Skin epidermis (tissue), 12 donors: ENCODE measurements around the gene DMD.
"Not testable (repeated sequence)": the region's sequence is repeated elsewhere in the genome, so short reads cannot be mapped to it uniquely, and the experiment has no call there.

ENCODE experiments used
- H3K27ac ChIP-seq, 21 experiments: fragments of 200-600 bp; sonication (generic) in 11 of 21; one replicate each; pipeline ENCODE4 v1.5.0; 2020; ENCODE audit warnings: mild to moderate bottlenecking in 3 of 21, inconsistent platforms in 2 of 21, moderate library complexity in 2 of 21
- H3K4me3 ChIP-seq, 7 experiments: fragments of 200-600 bp; sonication (generic) in 2 of 7; one replicate each; pipeline ENCODE4 v1.5.0; 2020; ENCODE audit warnings: inconsistent platforms in 2 of 7, mild to moderate bottlenecking in 2 of 7, moderate library complexity in 1 of 7

The DMD gene

GRCh38 chrX:32532262-32532661 is 679.1 kb downstream of the DMD start:
- Histone ChIP-seq H3K4me3 (no peak overlapping the region), H3K27ac (no peak overlapping the region)

- Histone ChIP-seq H3K27ac (no peak overlapping the region), H3K4me3 (no peak overlapping the region)
These were observed 680.4 kb downstream of the DMD start for GRCh38 chrX:32530802-32531403.

GRCh38 chrX:32528451-32528850 is 682.9 kb downstream of the DMD start:
- not testable (repeated sequence) for H3K27ac ChIP-seq, H3K4me3 ChIP-seq

DNA sequence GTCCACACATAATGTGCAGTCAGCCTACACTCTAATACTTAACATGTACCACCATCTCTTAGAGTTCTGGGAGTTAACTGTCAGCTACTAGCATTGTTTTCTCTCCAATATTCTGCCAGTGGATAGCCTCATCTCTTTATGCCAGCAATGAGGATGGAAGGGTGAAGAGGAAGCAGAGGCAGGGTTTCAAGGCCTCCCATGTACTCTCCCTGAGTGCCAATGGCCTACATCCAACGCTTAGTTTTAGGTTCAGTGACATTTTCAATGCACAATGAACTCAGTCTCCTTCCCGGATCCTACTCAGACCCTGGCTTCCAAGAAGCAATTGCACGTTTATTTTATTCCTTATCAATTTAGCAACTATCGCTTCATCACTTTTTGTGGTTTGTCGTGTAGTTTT is 686.1 kb downstream of the DMD start:
- no peak overlapping the region for H3K27ac ChIP-seq
- H3K4me3 ChIP-seq = no peak overlapping the region

- Histone ChIP-seq H3K27ac (no peak overlapping the region), H3K4me3 (no peak overlapping the region)
These were observed 687.0 kb downstream of the DMD start for GRCh38 chrX:32524385-32524784.

GRCh38 chrX:32520789-32521188 is 690.6 kb downstream of the DMD start:
- no peak overlapping the region for H3K27ac ChIP-seq
- H3K4me3 ChIP-seq = no peak overlapping the region

DNA sequence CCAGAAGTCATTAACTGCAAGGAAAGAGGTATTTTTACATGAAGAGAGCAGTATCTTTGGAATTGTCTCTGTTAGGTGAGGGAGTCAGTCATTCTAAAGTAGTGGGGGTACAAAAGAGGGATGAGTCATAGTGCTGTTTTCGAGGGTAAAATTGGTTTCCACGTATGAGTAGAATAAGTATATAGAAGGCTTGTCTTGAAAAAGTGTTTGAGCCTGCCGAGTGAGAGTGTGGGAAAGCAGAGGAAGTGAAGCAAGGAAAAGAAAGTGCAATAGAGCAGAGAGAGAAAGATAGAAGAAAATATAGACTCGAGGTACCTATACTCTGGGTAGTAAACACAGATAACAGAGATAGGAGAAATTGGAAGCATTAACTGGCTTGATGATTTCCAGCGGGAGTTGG is 696.4 kb downstream of the DMD start:
- no peak overlapping the region for H3K4me3 ChIP-seq
- H3K27ac ChIP-seq = no peak overlapping the region

- Histone ChIP-seq H3K27ac (no peak overlapping the region), H3K4me3 (no peak overlapping the region)
These were observed 709.7 kb downstream of the DMD start for GRCh38 chrX:32501606-32502005.

DNA sequence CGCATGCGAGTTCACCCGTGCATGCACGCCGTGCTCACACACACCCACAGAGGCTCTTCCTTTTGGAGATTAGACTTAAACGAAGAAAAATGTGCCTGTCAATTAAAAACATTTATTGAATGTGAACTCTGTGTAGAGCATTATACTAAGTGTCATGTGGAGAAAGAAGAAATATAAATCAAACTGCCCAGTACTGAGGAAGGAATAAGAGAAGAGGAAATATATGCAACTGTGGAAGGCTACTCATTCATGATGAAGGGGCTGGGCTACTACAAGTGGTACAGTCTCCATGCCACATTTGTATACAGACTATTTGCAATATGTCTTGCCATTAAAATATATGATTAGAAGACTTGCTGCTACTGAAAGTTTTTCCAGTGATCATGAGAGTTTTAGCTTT is 714.7 kb downstream of the DMD start:
- no peak overlapping the region for H3K4me3 ChIP-seq

GRCh38 chrX:32495855-32496254 is 715.5 kb downstream of the DMD start:
- Histone ChIP-seq H3K27ac (no peak overlapping the region), H3K4me3 (no peak overlapping the region)

More for the DNA sequence above, 714.7 kb downstream of the DMD start:
- H3K27ac ChIP-seq = no peak overlapping the region

GRCh38 chrX:32489125-32489524 is 722.2 kb downstream of the DMD start:
- no peak overlapping the region for H3K4me3 ChIP-seq
- no peak overlapping the region for H3K27ac ChIP-seq

DNA sequence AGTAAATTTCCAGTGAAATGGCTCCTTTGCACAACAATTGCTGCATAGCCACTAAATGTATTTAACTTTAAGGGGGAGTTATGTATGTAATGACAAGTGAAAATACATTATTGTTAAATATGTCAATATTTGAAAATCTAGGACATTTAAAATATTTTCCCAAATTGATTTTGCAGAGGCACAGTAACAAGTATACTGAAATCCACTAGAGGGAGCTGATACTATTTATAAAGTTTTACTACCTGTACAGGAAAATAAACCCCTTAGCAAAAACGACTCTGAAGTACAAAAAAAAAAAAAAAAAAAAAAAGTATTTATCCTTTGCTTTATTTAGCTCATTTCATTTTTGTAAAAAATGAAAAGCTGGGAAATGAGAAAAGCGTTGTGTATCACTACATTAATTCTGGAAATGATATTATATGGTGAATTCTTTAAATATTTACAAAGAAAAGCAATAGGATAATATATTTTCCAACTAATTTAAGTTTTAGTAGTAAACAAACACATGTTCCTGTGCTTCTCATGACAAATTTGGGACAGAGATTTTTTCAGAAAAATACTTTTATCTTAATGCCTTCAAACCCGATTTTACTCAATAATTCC is 727.7 kb downstream of the DMD start:
- no peak overlapping the region for H3K4me3 ChIP-seq
- H3K27ac ChIP-seq = no peak overlapping the region

DNA sequence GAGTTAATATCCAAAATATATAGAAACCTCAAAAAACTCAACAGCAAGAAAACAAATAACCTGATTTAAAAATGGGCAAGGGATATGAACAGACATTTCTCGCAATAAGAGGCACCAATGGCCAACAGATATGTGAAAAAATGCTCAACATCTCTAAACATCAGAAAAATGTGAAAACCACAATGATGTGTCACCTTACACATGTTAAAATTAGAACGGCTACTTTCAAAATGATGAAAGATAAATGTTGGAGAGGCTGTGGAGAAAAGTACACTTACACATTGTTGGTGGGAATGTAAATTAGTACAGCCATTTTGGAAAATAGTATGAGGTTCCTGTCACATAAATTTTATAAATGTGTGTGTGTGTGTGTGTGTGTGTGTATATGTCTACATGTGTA is 731.3 kb downstream of the DMD start:
- H3K4me3 ChIP-seq = no peak overlapping the region
- no peak overlapping the region for H3K27ac ChIP-seq

- Histone ChIP-seq H3K27ac (no peak overlapping the region), H3K4me3 (no peak overlapping the region)
These were observed 739.0 kb downstream of the DMD start for GRCh38 chrX:32472364-32472763.

DNA sequence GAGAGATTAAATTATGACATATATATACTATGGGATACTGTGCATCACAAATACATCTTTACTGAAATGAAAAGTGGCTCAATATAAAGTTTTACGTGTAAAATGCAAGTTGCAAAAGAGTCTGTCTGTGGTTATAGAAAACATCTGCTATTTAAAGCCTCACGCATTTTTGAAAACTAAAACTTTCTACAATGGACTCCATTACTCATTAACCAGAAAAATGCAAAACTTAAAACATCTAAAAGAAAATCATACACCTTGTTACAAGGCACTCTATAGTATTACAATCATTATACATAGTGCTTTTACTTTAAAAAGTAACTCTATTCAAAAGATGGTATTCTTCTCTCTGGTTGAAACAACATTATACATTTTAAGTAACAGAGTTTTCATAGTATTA is 755.6 kb downstream of the DMD start:
- H3K4me3 ChIP-seq = no peak overlapping the region
- no peak overlapping the region for H3K27ac ChIP-seq

DNA sequence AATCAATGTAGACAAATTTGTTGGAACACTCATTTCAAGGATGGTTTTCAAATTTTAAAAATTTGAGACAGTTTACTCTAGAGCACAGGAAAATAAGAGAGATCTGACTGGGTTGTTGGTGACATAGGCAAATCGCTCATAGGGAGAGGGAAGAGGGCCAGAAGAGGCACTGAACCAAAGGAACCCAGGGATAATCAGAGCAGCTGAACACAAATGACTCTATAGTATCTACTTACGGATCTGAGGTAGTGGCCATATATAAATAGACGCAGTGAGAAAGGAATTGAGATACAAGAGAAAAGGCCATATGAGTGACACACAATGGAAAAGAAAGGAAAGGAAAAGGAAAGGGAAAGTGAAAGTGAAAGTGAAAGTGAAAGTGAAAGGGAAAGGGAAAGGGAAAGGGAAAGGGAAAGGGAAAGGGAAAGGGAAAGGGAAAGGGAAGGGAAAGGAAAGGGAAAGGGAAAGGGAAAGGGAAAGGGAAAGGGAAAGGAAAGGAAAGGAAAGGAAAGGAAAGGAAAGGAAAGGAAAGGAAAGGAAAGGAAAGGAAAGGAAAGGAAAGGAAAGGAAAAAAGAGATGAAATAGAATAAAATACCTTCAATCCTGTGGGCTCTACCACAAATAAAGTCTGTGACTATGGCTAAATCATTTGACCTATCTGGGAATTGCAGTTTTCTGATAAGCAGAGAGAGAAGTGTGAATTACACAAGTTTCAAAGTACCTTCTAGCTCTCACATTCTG is 759.2 kb downstream of the DMD start:
- Histone ChIP-seq H3K4me3 (no peak overlapping the region), H3K27ac (no peak overlapping the region)

DNA sequence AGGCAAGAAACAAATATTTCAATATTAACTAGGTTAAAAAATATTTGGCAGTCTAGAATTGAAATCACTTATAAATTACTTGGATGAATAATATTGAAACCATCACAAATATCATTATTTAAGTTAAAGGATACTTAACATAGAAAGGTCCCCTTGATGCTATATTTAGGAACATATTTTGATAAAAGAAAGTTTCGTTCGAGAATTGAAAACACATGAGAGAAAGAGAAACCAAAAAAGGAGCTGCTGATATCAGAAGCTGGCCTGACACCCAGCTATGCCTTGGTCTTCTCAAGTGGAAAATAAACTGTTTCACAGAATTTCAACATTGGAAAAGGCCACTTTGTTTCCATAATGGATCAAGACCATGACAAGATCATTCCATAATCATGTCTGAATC is 762.4 kb downstream of the DMD start:
- Histone ChIP-seq H3K27ac (no peak overlapping the region), H3K4me3 (no peak overlapping the region)

GRCh38 chrX:32448320-32448719 is 763.0 kb downstream of the DMD start:
- no peak overlapping the region for H3K4me3 ChIP-seq
- H3K27ac ChIP-seq = no peak overlapping the region

DNA sequence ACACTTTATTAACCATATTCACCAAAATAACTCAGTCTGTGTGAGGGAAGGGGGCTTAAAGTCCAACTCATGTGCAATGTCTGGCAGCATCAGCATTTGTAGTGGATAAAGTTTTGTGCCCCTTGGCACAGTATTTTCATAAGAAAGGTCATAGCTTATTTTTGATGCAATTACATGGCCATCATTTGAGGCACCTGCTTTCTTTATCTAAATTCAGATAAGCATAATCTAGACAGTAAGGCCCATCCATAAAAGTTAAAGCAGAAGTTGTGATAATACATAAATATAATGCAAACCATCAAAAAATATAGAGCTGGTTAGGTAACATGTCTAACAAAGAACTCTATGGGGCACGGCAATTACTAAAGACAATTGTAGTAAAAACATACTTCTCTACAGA is 763.7 kb downstream of the DMD start:
- H3K27ac ChIP-seq = no peak overlapping the region
- H3K4me3 ChIP-seq = no peak overlapping the region

GRCh38 chrX:32443841-32444240 is 767.5 kb downstream of the DMD start:
- Histone ChIP-seq H3K27ac (no peak overlapping the region), H3K4me3 (no peak overlapping the region)

- Histone ChIP-seq H3K27ac (no peak overlapping the region), H3K4me3 (no peak overlapping the region)
These were observed 790.1 kb downstream of the DMD start for GRCh38 chrX:32421266-32421665.
